Activated T-helper 2 cell treated with anti-CD3 and anti-CD28 coated beads, Interferon-gamma antibody, Interleukin-2, Interleukin-4, amounts not matched to agents 10 μg/mL and 5 μg/mL and 100 μg/mL, durations not matched to agents 14 hours and 24 hours and 36 hours (primary cell): ENCODE measurements around the gene PAM16. TPM values are rescaled to one million over a fixed set of nuclear protein-coding genes. Genes with fewer than 3 reads are reported as not detected.
A peak's percentile ranks its signal among the peaks of the same experiment; 100 is the strongest.

ENCODE experiments used
- DNase-seq: peaks from one replicate; pipeline ENCODE4 v3.0.0; 2021; ENCODE audit warnings: low spot score
- H3K27ac Mint-ChIP-seq: one replicate; pipeline ENCODE4 v1.8.0; 2021; ENCODE audit warnings: mixed read lengths
- H3K27me3 Mint-ChIP-seq: one replicate; pipeline ENCODE4 v1.8.0; 2021; ENCODE audit warnings: low read depth, mixed read lengths
- H3K36me3 Mint-ChIP-seq: one replicate; pipeline ENCODE4 v1.8.0; 2021; ENCODE audit warnings: low read depth, mixed read lengths
- H3K4me1 Mint-ChIP-seq: one replicate; pipeline ENCODE4 v1.8.0; 2021; ENCODE audit warnings: low read depth, mixed read lengths
- H3K4me3 Mint-ChIP-seq: one replicate; pipeline ENCODE4 v1.8.0; 2021; ENCODE audit warnings: low read depth, mild to moderate bottlenecking, moderate library complexity, mixed read lengths
- H3K9me3 Mint-ChIP-seq: one replicate; pipeline ENCODE4 v1.8.0; 2021; ENCODE audit warnings: mixed read lengths
- intact Hi-C: fragments of 100-400 bp; cut with micrococcal nuclease; formaldehyde crosslinking; loops from one replicate; pipeline ENCODE4 v1.15.1; 2023
- total RNA-seq: library from RNA; stranded (reverse); gene quantifications from 2 replicates; pipeline ENCODE4 v1.2.3, GENCODE V29; 2022

The PAM16 gene
- total RNA-seq, 1 donor from 2014 or later = 73.8 TPM

- no peak for DNase-seq
- Mint-ChIP-seq H3K27me3 (no peaks in the 10 kb centered on the region), H3K36me3 (peaks cover 7% of the 10 kb centered on the region), H3K4me1 (no peaks in the 10 kb centered on the region), H3K4me3 (peak overlapping the region; percentile 52), H3K27ac (no peak overlapping the region), H3K9me3 (no peaks in the 10 kb centered on the region)
- intact Hi-C loops = no loop called here
These were observed 21.0 kb upstream of the PAM16 start for GRCh38 chr16:4372001-4372577.

GRCh38 chr16:4371357-4372000 is 20.4 kb upstream of the PAM16 start, which contains the start of gene VASN:
TSS of gene VASN (plus strand) at chr16:4371848. CDS start at chr16:4380878, 9,030 bp downstream.
- no peaks in the 10 kb centered on the region for H3K9me3 Mint-ChIP-seq
- DNase-seq = peak; percentile 48
- H3K4me3 Mint-ChIP-seq = peak within 1 kb of the TSS; percentile 52
- H3K27me3 Mint-ChIP-seq = no peaks in the 10 kb centered on the region
- intact Hi-C loops = no loop called here
- no peak within 1 kb of the TSS for H3K27ac Mint-ChIP-seq
- peaks cover 7% of the 10 kb centered on the region for H3K36me3 Mint-ChIP-seq
- H3K4me1 Mint-ChIP-seq = no peaks in the 10 kb centered on the region

DNA sequence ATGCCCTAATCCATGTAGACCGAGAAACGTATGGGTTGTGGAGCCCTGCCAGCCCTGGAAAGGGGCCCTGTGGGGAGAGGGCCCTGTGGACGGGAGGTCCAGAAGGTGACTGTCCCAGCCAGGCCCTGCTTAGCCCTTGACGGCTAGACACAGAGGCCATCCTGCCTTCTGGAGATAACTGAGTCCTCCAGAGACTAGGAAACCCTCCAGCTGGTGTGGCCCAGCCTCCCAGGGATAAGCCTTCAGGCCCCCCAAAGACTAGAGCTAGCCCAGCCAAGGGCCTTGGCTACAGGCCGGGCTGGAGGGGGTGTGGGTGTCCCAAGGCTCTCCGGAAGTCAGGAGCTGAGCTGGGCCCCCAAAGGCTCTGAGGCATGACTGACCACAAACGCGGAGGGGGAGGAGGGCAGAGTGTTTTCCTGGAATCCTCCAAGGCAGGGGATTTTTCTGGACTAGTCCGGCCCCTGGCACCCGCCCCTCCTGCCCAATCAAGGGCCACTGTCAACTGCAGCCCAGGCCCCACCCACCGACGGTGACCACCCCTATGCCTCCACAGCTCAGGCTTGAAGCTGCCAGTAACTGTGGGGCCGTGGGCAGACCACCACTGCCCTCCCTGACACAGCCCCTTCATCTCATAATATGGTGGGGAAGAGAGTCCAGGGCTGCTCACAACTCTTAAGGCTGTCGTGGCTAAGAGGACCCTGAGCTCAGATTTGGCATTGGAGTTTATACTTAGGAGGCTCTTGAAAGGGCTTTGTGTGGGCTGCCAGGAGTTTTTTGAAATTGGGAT is 19.6 kb upstream of the PAM16 start:
- no peaks in the 10 kb centered on the region for H3K4me1 Mint-ChIP-seq
- no peaks in the 10 kb centered on the region for H3K27me3 Mint-ChIP-seq
- DNase-seq = no peak
- no peak overlapping the region for H3K27ac Mint-ChIP-seq
- intact Hi-C loops = no loop called here
- no peaks in the 10 kb centered on the region for H3K9me3 Mint-ChIP-seq
- H3K4me3 Mint-ChIP-seq = no peak overlapping the region
- peaks cover 7% of the 10 kb centered on the region for H3K36me3 Mint-ChIP-seq

DNA sequence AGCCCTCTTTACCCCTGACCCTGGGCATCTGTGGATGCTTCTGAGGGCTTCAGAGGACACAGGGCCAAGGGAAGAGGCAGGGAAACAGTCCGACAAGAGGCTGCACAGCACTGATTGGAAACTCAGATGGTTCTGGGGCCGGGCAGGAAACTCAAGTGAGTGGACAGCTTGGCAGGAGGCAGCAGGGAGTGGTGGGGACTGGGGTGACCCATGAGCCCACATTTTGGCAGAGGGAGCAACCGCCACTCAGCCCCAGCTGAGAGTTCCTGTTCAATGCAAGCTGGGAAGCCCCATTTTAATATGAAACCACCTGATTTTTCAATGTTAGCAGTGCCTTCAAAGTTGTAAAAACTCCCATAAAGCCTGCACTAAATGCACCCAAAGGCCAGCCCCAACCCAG is 19.0 kb upstream of the PAM16 start:
- no peak overlapping the region for H3K27ac Mint-ChIP-seq
- no peaks in the 10 kb centered on the region for H3K4me1 Mint-ChIP-seq
- no peaks in the 10 kb centered on the region for H3K9me3 Mint-ChIP-seq
- no peak for DNase-seq
- H3K27me3 Mint-ChIP-seq = no peaks in the 10 kb centered on the region
- intact Hi-C loops = no loop called here
- peaks cover 7% of the 10 kb centered on the region for H3K36me3 Mint-ChIP-seq
- no peak overlapping the region for H3K4me3 Mint-ChIP-seq

DNA sequence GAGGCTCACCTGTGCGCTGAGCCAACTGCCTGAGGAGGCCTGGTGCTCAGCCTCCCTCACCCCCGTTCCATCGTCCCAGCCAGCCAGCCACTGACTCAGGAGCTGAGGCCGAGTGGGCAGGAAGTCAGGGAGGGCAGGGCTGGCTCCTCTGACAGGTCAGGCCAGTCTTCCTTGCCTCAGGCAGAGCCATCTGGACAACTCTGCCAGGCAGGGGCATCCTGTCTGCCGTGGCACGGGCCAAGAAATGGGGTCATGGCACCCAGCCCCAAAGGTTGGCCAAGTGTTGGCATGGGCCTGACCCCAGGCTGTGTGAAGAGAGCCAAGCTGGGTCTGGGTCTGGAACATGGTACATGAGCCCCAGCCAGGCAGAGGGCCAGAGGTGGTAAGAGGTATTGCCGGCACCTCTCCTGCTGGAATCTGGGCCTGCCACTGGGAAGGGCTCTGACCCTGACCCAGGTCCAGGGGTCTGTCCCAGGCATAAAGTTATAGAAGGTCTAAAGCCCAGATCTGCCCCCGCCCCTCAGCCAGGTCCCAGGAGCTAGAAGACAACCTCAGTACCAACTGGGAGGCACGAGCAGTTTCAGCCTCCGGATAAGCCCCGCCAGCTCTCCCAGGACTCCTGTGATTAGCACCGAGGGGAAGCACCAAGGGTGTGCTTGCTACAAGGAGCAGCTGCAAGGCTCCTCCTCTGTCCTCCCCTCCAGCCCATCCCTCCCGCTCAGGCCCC is 18.0 kb upstream of the PAM16 start:
- no peak overlapping the region for H3K27ac Mint-ChIP-seq
- no peaks in the 10 kb centered on the region for H3K4me1 Mint-ChIP-seq

DNA sequence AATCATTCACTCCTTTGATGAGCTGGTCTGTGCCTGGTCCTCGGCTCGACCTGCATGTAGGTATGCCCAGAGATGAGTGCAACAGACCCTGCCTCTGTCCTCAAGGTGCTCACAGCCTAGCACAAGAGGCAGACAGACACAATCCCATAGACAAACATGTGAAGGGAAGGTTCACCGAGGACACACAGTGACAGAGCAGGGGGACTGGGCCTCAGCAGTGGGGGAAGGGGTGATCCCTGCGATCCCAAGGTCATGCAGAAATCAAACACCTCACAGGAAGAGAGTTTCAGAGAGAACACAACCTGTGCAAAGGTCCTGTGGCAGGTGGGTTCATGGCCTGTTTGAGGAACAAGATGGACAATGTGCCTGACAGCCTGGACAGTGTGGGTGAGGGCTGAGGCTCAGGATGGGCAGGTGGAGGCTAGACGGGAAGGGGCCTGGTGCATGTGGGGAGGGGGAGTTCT is 16.3 kb upstream of the PAM16 start:
- intact Hi-C loops = no loop called here
- DNase-seq = no peak
- Mint-ChIP-seq H3K4me1 (no peaks in the 10 kb centered on the region), H3K9me3 (no peaks in the 10 kb centered on the region), H3K27me3 (no peaks in the 10 kb centered on the region), H3K36me3 (peaks cover 18% of the 10 kb centered on the region), H3K4me3 (no peak overlapping the region), H3K27ac (no peak overlapping the region)

More for the DNA sequence above, 18.0 kb upstream of the PAM16 start:
- peaks cover 7% of the 10 kb centered on the region for H3K36me3 Mint-ChIP-seq
- intact Hi-C loops = no loop called here
- no peaks in the 10 kb centered on the region for H3K9me3 Mint-ChIP-seq
- DNase-seq = no peak
- no peak overlapping the region for H3K4me3 Mint-ChIP-seq
- no peaks in the 10 kb centered on the region for H3K27me3 Mint-ChIP-seq

- Mint-ChIP-seq H3K9me3 (no peaks in the 10 kb centered on the region), H3K27ac (no peak overlapping the region), H3K36me3 (peaks cover 25% of the 10 kb centered on the region), H3K27me3 (no peaks in the 10 kb centered on the region), H3K4me3 (no peak overlapping the region), H3K4me1 (no peaks in the 10 kb centered on the region)
- no peak for DNase-seq
- intact Hi-C loops = no loop called here
These were observed 14.9 kb upstream of the PAM16 start for GRCh38 chr16:4366016-4366415.

DNA sequence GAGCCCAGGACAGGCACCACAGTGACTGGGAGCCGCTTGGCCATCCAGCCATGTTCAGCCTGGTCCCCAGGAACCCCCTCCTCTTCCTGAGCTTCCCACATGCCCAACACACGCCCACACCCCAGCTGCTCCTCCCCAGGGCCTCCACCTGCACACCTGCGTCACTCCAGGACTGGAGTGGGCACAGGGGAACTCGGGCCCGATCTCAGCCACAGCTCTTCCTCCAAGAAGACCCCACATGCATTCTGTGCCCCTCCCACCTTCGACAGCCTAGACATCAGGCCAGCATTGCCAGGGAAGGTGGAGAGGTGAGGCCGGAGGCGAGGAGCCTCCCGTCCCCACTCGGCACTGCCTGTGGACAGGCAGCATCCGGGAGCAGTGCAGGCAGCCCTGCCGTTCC is 14.5 kb upstream of the PAM16 start:
- no peaks in the 10 kb centered on the region for H3K4me1 Mint-ChIP-seq
- no peak overlapping the region for H3K27ac Mint-ChIP-seq
- intact Hi-C loops = no loop called here
- peaks cover 29% of the 10 kb centered on the region for H3K36me3 Mint-ChIP-seq
- H3K9me3 Mint-ChIP-seq = no peaks in the 10 kb centered on the region
- H3K4me3 Mint-ChIP-seq = no peak overlapping the region
- no peaks in the 10 kb centered on the region for H3K27me3 Mint-ChIP-seq
- DNase-seq = no peak

DNA sequence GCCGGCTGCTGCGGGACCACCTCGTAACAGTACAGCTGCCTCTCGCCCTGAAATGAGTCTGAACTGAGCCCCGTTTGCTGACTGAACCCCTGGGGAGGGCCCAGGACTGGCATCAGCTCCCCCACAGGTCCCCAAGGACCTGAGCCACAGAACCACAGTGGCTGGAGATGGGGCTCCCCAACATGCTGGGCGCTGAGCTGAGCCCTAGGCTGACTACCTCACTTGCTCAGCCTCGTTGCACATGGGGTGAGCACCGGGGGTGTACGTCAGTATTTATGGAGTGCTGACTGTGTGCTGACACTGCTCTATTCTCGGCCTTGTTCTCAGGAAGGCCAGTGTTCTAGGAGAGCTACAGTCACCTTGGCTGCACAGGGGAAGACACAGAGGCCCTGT is 13.9 kb upstream of the PAM16 start:
- no peaks in the 10 kb centered on the region for H3K4me1 Mint-ChIP-seq
- H3K9me3 Mint-ChIP-seq = no peaks in the 10 kb centered on the region
- no peak overlapping the region for H3K4me3 Mint-ChIP-seq
- DNase-seq = no peak
- H3K27ac Mint-ChIP-seq = no peak overlapping the region
- no peaks in the 10 kb centered on the region for H3K27me3 Mint-ChIP-seq
- peaks cover 35% of the 10 kb centered on the region for H3K36me3 Mint-ChIP-seq
- intact Hi-C loops = no loop called here

- Mint-ChIP-seq H3K27me3 (no peaks in the 10 kb centered on the region), H3K27ac (no peak overlapping the region)
- no peak for DNase-seq
These were observed 13.3 kb upstream of the PAM16 start for GRCh38 chr16:4364196-4365013.

GRCh38 chr16:4362476-4363135 is 11.5 kb upstream of the PAM16 start:
- no peak overlapping the region for H3K27ac Mint-ChIP-seq
- no peak for DNase-seq
- H3K4me3 Mint-ChIP-seq = no peak overlapping the region
- intact Hi-C loops = no loop called here
- H3K4me1 Mint-ChIP-seq = no peaks in the 10 kb centered on the region
- no peaks in the 10 kb centered on the region for H3K9me3 Mint-ChIP-seq
- no peaks in the 10 kb centered on the region for H3K27me3 Mint-ChIP-seq
- peaks cover 42% of the 10 kb centered on the region for H3K36me3 Mint-ChIP-seq

More at GRCh38 chr16:4364196-4365013, 13.3 kb upstream of the PAM16 start:
- intact Hi-C loops = no loop called here
- Mint-ChIP-seq H3K9me3 (no peaks in the 10 kb centered on the region), H3K4me1 (no peaks in the 10 kb centered on the region), H3K36me3 (peaks cover 39% of the 10 kb centered on the region), H3K4me3 (no peak overlapping the region)

GRCh38 chr16:4361944-4362311 is 10.8 kb upstream of the PAM16 start:
- intact Hi-C loops = no loop called here

More at GRCh38 chr16:4361944-4362311, 10.8 kb upstream of the PAM16 start:
- H3K4me1 Mint-ChIP-seq = no peaks in the 10 kb centered on the region
- H3K27me3 Mint-ChIP-seq = no peaks in the 10 kb centered on the region
- H3K9me3 Mint-ChIP-seq = no peaks in the 10 kb centered on the region
- no peak overlapping the region for H3K4me3 Mint-ChIP-seq
- DNase-seq = no peak
- peaks cover 40% of the 10 kb centered on the region for H3K36me3 Mint-ChIP-seq
- H3K27ac Mint-ChIP-seq = no peak overlapping the region
